Keratinocyte (primary cell): ENCODE measurements around the gene ADCY4.
A peak's percentile ranks its signal among the peaks of the same experiment; 100 is the strongest.

Experiments used
- CTCF ChIP-seq, 3 experiments: IDR thresholded peaks in 1 of 3; conservative IDR thresholded peaks in 1 of 3; optimal IDR thresholded peaks in 1 of 3; 2 replicates in 2 of 3; 3 replicates in 1 of 3; pipeline versions ENCODE3 to v1.5.1; 2011; ENCODE audit warnings: low read length in 3 of 3, mild to moderate bottlenecking in 3 of 3, moderate library complexity in 2 of 3, control low read depth in 1 of 3, inconsistent platforms in 1 of 3; ENCODE audit not compliant: insufficient read depth in 2 of 3; ENCODE audit errors: extremely low read depth in 1 of 3
- EZH2 ChIP-seq: IDR thresholded peaks from one replicate; pipeline ENCODE4 v1.6.1; 2012; ENCODE audit warnings: inconsistent platforms, mild to moderate bottlenecking, low read length, moderate library complexity

GRCh38 chr14:24279301-24280186 lies 55.3 kb downstream of the ADCY4 start:
- peak; percentile 56 to 80 (median 66) for TF ChIP-seq CTCF (optimal IDR thresholded peaks at IDR 0.05 in 1 of 3, IDR thresholded peaks at IDR 0.05 in 1 of 3, conservative IDR thresholded peaks at IDR 0.05 in 1 of 3; ENCODE audit: extremely low read depth in 1 of 3, insufficient read depth in 2 of 3, low read length in 3 of 3)
- no peak for TF ChIP-seq EZH2
